Keratinocyte (primary cell): ENCODE results near the gene RUNX1.

ENCODE experiments used
- EZH2 ChIP-seq: IDR thresholded peaks from one replicate; pipeline ENCODE4 v1.6.1; 2012; ENCODE audit warnings: inconsistent platforms, mild to moderate bottlenecking, low read length, moderate library complexity
- TF ChIP-seq, protein P1 (sequence below), 3 experiments: IDR thresholded peaks in 1 of 3; conservative IDR thresholded peaks in 1 of 3; optimal IDR thresholded peaks in 1 of 3; 2 replicates in 2 of 3; 3 replicates in 1 of 3; pipeline versions ENCODE3 to v1.5.1; 2011; ENCODE audit warnings: low read length in 3 of 3, mild to moderate bottlenecking in 3 of 3, moderate library complexity in 2 of 3, control low read depth in 1 of 3, inconsistent platforms in 1 of 3; ENCODE audit not compliant: insufficient read depth in 2 of 3; ENCODE audit errors: extremely low read depth in 1 of 3

DNA sequence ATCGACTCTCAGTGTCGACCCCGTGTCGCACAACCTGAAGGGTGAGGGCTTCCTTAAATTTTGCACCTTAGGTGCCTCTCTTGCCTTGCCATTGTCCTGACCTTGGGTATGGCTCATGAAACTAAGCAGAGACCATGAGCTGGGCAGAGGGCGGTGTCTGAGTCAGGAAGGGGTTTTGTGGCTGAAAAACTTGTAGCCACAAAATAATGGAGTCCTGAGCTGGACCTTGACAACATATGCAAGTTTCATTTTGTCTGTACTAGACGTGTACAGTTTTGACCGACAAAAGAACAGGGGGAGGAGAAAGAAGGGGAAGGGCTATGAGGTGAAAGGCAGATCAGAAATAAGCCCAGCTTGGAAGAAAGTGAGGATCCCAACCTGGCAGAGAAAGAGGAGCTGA, 8.3 kb upstream of the RUNX1 start:
- no peak for TF ChIP-seq EZH2
- TF ChIP-seq, protein P1, sequence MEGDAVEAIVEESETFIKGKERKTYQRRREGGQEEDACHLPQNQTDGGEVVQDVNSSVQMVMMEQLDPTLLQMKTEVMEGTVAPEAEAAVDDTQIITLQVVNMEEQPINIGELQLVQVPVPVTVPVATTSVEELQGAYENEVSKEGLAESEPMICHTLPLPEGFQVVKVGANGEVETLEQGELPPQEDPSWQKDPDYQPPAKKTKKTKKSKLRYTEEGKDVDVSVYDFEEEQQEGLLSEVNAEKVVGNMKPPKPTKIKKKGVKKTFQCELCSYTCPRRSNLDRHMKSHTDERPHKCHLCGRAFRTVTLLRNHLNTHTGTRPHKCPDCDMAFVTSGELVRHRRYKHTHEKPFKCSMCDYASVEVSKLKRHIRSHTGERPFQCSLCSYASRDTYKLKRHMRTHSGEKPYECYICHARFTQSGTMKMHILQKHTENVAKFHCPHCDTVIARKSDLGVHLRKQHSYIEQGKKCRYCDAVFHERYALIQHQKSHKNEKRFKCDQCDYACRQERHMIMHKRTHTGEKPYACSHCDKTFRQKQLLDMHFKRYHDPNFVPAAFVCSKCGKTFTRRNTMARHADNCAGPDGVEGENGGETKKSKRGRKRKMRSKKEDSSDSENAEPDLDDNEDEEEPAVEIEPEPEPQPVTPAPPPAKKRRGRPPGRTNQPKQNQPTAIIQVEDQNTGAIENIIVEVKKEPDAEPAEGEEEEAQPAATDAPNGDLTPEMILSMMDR (optimal IDR thresholded peaks at IDR 0.05 in 1 of 3, IDR thresholded peaks at IDR 0.05 in 1 of 3, conservative IDR thresholded peaks at IDR 0.05 in 1 of 3; ENCODE audit: extremely low read depth in 1 of 3, insufficient read depth in 2 of 3, low read length in 3 of 3), result no peak
